ENCODE measurements around the gene RAB29.

Gene RAB29

GRCh38 chr1:205798577-205798976 lies 23.3 kb upstream of the RAB29 start:
- peak; percentile 36 for DNase-seq (ENCODE audit: low read depth, low spot score)
- H3K27ac ChIP-seq = no peak overlapping the region

GRCh38 chr1:205797168-205797567 lies 21.9 kb upstream of the RAB29 start:
- H3K27ac ChIP-seq = no peak overlapping the region
- DNase-seq (ENCODE audit: low read depth, low spot score) = no peak

- no peak overlapping the region for H3K27ac ChIP-seq
- no peak for DNase-seq (ENCODE audit: low read depth, low spot score)
Observed at GRCh38 chr1:205794011-205794730, 18.9 kb upstream of the RAB29 start.

- no peak for DNase-seq (ENCODE audit: low read depth, low spot score)
- H3K27ac ChIP-seq = no peak overlapping the region
Observed at GRCh38 chr1:205792961-205793673, 17.8 kb upstream of the RAB29 start.

DNA sequence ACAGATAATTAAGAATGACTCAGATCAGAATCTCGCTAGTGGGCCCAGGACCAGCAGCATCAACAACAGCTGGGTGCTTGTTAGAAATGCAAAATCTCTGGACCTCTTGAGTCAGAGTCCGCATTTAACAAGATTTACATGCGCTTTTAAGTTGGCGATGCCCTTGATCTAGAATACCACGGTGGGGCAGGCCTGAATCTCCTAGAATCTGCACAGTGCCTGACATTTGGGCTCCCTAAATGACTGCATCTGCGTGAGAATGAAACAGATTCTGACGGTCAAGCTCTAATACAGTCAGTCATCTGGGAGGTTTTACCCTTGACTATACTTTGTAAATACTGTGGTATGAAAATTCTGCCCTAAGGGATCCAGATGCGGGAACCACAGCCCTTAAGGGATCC lies 17.2 kb upstream of the RAB29 start:
- DNase-seq (ENCODE audit: low read depth, low spot score) = no peak
- H3K27ac ChIP-seq = no peak overlapping the region

DNA sequence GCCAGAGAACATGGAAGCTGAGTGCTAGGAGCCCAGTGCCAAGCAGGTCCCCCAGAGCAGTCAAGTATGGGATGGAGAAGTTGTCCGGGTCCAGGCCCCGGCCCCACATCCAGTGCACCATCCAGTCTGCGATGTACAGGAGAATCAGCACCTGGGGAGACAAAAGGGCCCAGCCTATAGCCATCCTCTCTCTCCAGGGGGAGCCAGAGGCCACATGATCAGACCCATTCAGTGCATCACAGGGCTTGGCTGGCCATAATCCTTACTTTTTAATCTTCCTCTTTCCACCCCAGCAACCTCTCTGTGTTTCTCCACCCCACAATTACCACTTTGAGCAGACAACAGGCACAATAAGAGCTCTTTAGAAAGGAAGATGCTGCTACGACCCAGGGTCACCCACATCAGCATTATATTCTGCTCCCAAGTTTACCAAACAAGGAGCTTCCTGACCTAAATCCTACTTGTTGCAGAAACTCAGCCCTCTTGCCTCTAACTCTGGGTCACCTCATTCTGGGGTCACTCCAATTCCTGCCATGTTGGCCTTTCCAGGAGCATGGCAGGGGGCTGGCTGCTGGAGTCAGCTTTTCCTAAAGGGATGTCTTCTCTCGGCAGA lies 16.4 kb upstream of the RAB29 start:
- no peak for DNase-seq (ENCODE audit: low read depth, low spot score)
- no peak overlapping the region for H3K27ac ChIP-seq

DNA sequence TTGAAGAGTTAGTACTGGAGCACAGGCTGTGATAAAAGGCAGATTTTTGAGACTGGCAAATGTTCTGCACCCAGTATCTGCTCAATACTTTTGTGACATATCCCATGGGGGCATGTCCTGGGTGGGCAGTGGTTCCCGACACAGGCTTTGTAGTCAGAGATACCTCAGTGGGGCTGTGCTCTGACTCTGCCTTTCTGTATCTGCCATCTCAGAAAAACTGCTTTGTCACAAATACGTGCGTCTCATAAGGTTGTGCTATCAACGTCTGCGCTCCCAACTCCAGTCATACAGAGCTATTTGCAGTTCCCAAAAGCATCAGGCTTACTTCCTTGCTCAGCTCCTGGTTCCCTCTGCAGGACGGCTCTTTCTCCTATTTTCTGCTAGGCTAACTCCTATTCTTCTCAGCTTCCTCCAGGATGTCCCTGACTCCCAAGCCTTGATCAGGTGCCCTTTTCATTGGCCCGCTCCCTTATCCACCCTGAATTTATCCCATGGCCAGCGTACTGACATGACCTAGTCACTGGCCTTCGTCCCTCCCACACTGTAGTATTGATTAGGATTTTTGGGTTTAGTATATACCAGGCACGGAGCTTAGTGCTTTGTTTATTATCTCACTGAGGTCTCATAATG lies 12.1 kb upstream of the RAB29 start:
- no peak for DNase-seq (ENCODE audit: low read depth, low spot score)
- no peak overlapping the region for H3K27ac ChIP-seq

- DNase-seq (ENCODE audit: low read depth, low spot score) = no peak
- H3K27ac ChIP-seq = no peak overlapping the region
Observed at GRCh38 chr1:205786601-205787000, 11.3 kb upstream of the RAB29 start.

- DNase-seq (ENCODE audit: low read depth, low spot score) = no peak
- no peak overlapping the region for H3K27ac ChIP-seq
Observed at GRCh38 chr1:205785446-205785845, 10.2 kb upstream of the RAB29 start.

DNA sequence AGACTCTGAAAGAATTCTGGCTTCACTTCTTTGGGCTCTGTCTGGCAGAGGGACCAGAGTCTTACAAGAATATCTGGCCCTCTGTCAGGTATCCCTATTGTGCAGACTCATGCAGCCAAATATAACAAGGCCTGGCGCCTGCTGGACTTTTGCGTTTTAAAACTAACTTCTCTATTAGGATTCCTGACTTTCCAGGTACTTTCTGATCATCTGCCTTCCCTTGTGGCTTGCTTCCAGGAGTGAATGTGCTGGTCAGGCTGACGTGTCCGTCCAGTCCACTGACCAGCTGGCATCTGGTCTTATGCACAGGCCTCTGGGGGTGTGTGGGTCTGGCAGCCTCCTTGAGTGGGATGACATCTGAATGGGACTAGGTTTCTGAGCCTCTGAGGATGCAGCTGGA lies 8.6 kb upstream of the RAB29 start:
- H3K27ac ChIP-seq = no peak overlapping the region
- no peak for DNase-seq (ENCODE audit: low read depth, low spot score)

GRCh38 chr1:205783433-205783795 lies 8.1 kb upstream of the RAB29 start:
- no peak overlapping the region for H3K27ac ChIP-seq
- DNase-seq (ENCODE audit: low read depth, low spot score) = no peak

DNA sequence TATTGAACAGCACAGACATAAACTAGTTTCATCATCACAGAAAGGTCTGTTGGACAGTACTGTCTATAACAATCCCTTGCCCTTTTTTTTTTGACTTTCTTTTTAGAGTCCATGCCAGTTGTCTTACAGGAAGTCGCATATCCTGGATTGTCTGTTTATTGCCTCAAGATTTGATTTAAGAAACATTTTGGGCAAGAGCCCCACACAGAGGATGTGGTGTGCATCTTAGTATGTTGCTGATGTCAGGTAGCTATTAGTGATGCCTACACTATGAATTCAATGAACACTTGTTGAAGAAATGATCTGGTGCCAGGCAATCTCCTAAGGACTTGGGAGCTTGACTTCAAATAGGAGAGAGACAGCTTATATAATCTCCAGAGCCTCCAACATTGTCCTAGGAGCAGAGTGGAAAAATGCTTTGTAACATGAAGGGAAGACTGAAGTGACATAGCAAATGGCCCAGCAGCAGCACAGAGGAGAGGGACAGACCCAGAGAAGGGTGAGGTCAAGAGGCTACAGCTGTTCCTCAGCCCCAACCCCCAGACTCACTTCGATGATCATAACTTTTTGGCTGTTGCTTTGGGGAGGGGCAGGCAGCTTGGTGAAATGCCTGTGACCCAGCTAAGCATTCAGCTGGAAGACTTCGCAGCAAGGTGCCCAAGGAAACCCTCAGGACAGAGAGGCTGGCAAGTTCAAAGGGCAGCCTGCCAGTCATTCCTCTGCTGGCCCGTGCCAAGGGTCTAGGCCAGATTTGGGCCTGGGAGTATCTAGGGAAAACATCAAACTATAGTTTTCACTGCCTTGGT lies 7.5 kb upstream of the RAB29 start:
- no peak overlapping the region for H3K27ac ChIP-seq
- no peak for DNase-seq (ENCODE audit: low read depth, low spot score)

- H3K27ac ChIP-seq = no peak overlapping the region
- DNase-seq (ENCODE audit: low read depth, low spot score) = no peak
Observed at GRCh38 chr1:205780335-205780734, 5.1 kb upstream of the RAB29 start.

DNA sequence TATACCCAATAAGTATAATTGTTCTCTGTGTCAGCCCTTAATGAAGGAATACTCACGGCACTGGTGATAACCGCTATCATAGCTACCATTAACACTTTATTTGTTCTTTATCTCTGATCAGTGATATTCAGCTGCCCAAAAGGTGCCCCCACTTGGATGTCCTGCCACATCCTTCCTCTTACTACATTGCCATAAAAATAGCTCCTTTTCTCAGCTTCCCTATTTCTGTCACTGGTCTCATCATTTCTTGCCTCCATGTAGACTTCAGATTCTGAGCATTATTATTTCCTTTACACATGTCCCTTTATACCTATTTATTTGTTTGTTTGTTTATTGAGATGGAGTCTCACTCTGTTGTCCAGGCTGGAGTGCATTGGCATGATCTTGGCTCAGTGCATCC lies 2.7 kb upstream of the RAB29 start:
- no peak for DNase-seq (ENCODE audit: low read depth, low spot score)
- no peak overlapping the region for H3K27ac ChIP-seq

- H3K27ac ChIP-seq = peak overlapping the region; percentile 47
- no peak for DNase-seq (ENCODE audit: low read depth, low spot score)
Observed at GRCh38 chr1:205775717-205776056, 405 bp upstream of the RAB29 start.

- H3K27ac ChIP-seq = no peak overlapping the region
- DNase-seq (ENCODE audit: low read depth, low spot score) = no peak
Observed at GRCh38 chr1:205774198-205775014, 876 bp downstream of the RAB29 start.

DNA sequence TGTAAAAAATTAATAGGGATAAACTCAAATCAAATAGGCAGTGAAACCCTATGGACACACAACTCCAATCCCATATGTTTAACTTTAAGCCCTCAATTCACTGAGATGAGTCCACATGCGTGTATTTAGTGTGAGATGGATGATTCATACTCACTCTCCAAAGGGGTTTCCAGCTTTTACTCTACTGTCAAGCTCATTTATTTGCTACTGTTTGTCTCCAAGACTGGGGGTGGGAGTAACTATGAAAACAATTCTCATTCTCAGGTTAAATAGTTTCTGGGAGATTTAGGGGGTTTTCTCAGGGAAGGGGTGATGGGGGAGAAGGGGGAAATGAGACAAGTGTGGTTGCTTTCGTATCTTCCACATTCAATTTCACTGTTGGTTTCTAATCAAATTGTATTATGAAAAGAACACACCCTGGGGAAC lies 2.7 kb downstream of the RAB29 start:
- H3K27ac ChIP-seq = no peak overlapping the region

DNA sequence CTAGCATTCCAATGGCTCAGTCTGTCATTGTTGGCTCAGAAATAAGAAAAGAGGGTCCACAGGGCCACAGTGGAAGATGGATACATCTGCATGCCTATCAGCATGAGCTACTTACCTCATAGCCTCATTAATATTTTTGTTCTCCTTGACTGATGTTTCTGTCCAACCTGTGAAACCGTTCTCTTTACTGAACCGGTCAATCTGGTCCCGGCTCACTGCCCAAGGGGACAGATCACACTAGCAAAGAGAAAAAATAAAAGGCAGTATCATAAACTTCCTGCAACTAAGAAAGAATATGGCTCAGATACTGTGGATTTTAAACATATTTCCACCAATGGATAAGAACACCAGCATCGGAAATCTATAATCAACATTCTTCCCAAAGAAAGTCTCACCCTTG lies 4.7 kb downstream of the RAB29 start:
- H3K27ac ChIP-seq = no peak overlapping the region
- no peak for DNase-seq (ENCODE audit: low read depth, low spot score)

More for the DNA sequence above, 2.7 kb downstream of the RAB29 start:
- no peak for DNase-seq (ENCODE audit: low read depth, low spot score)

- no peak for DNase-seq (ENCODE audit: low read depth, low spot score)
Observed at GRCh38 chr1:205769641-205770365, 5.5 kb downstream of the RAB29 start.

More at GRCh38 chr1:205769641-205770365, 5.5 kb downstream of the RAB29 start:
- H3K27ac ChIP-seq = no peak overlapping the region

Data from epithelial cell of prostate (primary cell).